ENCODE results near the gene DHRS2.
A peak's percentile ranks its signal among the peaks of the same experiment; 100 is the strongest.
"Not testable (repeated sequence)": the region's sequence is repeated elsewhere in the genome, so short reads cannot be mapped to it uniquely, and the experiment has no call there.

Gene DHRS2, protein sequence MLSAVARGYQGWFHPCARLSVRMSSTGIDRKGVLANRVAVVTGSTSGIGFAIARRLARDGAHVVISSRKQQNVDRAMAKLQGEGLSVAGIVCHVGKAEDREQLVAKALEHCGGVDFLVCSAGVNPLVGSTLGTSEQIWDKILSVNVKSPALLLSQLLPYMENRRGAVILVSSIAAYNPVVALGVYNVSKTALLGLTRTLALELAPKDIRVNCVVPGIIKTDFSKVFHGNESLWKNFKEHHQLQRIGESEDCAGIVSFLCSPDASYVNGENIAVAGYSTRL

GRCh38 chr14:23636317-23637211 is at the start of gene DHRS2:
TSS of gene DHRS2 (plus strand) at chr14:23636364. CDS start at chr14:23638865, 2,501 bp downstream.
- Histone ChIP-seq H3K4me1 (no peaks in the 10 kb centered on the region), H3K9me3 (no peaks in the 10 kb centered on the region; the same call in 1 of the 2 replicates), H3K4me3 (no peak within 1 kb of the TSS), H3K36me3 (replicated peaks) (no peaks in the 10 kb centered on the region), H3K27me3 (ENCODE audit: low read depth) (no peaks in the 10 kb centered on the region)
- in situ Hi-C loops (cut with MboI; ENCODE audit: low sequenced_read_pairs): no loop called here
- DNase-seq (ENCODE audit: low spot score in 2 of 2): no peak

DNA sequence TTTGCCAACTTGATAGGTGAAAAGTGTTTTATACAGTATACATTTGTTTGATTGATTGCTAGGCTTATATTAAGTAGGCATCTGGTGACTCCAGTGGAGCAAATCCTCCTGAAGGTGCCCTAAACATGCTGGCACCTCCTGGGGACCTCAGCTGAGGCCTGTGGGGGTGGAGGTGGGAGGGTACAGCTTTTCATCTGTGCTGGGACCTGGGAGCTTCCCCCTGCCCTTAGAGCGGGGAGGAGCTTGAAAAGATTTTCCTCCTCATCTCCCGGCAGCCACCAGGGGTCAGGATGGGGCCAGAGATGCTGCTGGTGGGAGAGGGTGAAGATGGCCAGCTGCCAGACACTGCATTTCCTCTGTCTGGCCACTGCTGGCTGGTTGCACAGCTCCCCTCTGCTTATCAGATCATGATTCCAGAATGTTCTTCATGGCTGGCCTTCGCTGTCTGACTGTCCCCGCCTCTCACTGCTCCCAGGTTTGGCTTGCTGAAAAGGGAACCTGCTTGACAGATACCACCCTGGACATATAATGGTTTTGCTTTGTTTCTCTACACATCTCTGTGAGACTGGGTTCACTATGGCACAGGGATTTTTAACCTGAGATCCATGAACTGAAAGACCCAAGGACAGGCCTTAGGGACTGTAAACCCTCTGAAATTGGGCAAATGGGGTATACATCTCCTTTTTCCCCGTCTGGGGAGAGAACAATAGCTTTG is 47.1 kb upstream of the DHRS2 start:
- peak; percentile 85 to 93 for DNase-seq (ENCODE audit: low spot score in 2 of 2)
- H3K27me3 ChIP-seq (ENCODE audit: low read depth): peaks cover 2% of the 10 kb centered on the region; the same call in 1 of the 2 replicates
- in situ Hi-C loops (cut with MboI; ENCODE audit: low sequenced_read_pairs): no loop called here
- H3K9me3 ChIP-seq: no peaks in the 10 kb centered on the region; the same call in 1 of the 2 replicates
- no peaks in the 10 kb centered on the region for H3K36me3 ChIP-seq (replicated peaks)
- H3K4me1 ChIP-seq: no peaks in the 10 kb centered on the region
- no peak overlapping the region for H3K4me3 ChIP-seq

DNA sequence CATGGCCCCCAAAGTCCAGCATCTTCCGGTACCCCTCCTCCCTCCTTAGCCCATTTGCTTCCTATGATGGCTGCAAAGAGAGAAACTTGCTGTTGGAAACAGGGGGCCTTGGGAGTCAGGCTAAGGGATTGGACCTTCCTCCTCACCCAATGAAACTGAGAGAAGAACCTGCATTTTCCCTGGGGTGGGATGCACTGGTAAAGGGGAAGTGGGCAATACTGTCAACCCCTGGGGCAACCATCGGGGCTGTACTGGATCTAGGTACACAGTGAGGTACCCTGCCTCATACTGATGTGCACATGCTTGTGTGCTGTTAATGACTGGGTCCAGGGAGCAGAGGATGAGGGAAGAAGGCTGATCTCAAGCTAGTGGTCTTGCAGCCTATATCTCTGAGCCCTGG is 46.6 kb upstream of the DHRS2 start:
- Histone ChIP-seq H3K4me3 (no peak overlapping the region), H3K9me3 (no peaks in the 10 kb centered on the region; the same call in 1 of the 2 replicates), H3K36me3 (replicated peaks) (no peaks in the 10 kb centered on the region), H3K27me3 (ENCODE audit: low read depth) (peaks cover 2% of the 10 kb centered on the region; the same call in 1 of the 2 replicates), H3K4me1 (no peaks in the 10 kb centered on the region)
- in situ Hi-C loops (cut with MboI; ENCODE audit: low sequenced_read_pairs): no loop called here
- DNase-seq (ENCODE audit: low spot score in 2 of 2): no peak

DNA sequence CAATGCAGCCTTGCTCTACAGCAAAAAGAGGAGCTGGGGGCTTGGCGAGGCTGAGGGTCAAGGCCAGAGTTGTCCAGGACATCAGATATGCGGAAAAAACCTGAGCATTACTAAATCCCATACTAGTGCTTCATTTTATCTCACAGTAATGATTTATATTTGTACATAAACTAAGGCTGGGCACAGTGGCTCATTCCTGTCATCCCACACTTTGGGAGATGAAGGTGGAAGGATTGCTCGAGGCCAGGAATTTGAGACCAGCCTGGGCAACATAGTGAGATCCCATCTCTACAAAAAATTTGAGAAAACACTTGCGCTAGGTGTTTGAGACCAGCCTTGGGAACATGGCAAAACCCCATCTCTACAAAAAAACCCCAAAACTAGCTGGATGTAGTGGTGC is 46.0 kb upstream of the DHRS2 start:
- peaks cover 2% of the 10 kb centered on the region; the same call in 1 of the 2 replicates for H3K27me3 ChIP-seq (ENCODE audit: low read depth)
- no peaks in the 10 kb centered on the region for H3K36me3 ChIP-seq (replicated peaks)
- in situ Hi-C loops (cut with MboI; ENCODE audit: low sequenced_read_pairs): no loop called here
- no peaks in the 10 kb centered on the region; the same call in 1 of the 2 replicates for H3K9me3 ChIP-seq
- DNase-seq (ENCODE audit: low spot score in 2 of 2): no peak
- no peaks in the 10 kb centered on the region for H3K4me1 ChIP-seq
- no peak overlapping the region for H3K4me3 ChIP-seq

DNA sequence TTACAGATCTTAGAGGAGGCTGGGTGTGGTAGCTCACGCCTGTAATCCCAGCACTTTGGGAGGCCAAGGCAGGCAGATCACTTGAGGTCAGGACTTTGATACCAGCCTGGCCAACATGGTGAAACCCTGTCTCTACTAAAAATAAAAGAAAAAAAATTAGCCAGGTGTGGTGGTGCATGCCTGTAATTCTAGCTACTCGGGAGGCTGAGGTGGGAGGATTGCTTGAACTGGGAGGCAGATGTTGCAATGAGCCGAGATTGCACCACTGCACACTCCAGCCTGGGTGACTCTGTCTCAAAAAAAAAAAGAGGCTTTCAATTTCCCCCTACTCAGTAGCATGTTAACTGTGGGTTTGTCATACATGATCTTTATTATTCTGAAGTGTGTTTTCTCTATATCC is 42.0 kb upstream of the DHRS2 start:
- H3K27me3 ChIP-seq (ENCODE audit: low read depth); H3K36me3 ChIP-seq (replicated peaks); in situ Hi-C loops (cut with MboI; ENCODE audit: low sequenced_read_pairs); H3K9me3 ChIP-seq; H3K4me1 ChIP-seq; DNase-seq (ENCODE audit: low spot score in 2 of 2); H3K4me3 ChIP-seq: not testable (repeated sequence)

- no peaks in the 10 kb centered on the region for H3K36me3 ChIP-seq (replicated peaks)
- H3K4me1 ChIP-seq: no peaks in the 10 kb centered on the region
- no peaks in the 10 kb centered on the region for H3K27me3 ChIP-seq (ENCODE audit: low read depth)
- in situ Hi-C loops (cut with MboI; ENCODE audit: low sequenced_read_pairs): no loop called here
- no peak for DNase-seq (ENCODE audit: low spot score in 2 of 2)
- no peak overlapping the region for H3K4me3 ChIP-seq
- H3K9me3 ChIP-seq: no peaks in the 10 kb centered on the region
These were observed 35.8 kb upstream of the DHRS2 start for GRCh38 chr14:23600322-23600707.

DNA sequence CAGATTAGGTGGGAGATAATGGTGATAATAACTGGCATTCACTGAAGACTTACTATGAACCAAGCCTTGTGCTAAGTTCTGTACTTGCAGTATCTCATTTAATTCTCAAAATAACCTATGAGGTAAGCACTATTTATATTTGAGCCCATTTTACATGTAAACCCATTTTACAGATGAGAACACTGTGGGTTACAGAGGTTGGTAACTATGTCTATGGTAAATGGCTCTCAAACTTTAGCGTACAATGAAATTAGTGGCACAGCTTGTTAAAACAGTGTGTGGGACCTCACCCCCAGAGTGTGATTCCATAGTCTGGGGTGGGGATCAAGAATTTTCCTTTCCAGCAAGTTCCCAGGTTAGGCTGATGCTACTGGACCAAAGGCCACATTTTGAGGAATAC is 35.4 kb upstream of the DHRS2 start:
- H3K9me3 ChIP-seq: no peaks in the 10 kb centered on the region
- no peak for DNase-seq (ENCODE audit: low spot score in 2 of 2)
- in situ Hi-C loops (cut with MboI; ENCODE audit: low sequenced_read_pairs): no loop called here
- H3K4me1 ChIP-seq: no peaks in the 10 kb centered on the region
- H3K36me3 ChIP-seq (replicated peaks): no peaks in the 10 kb centered on the region
- no peaks in the 10 kb centered on the region for H3K27me3 ChIP-seq (ENCODE audit: low read depth)
- no peak overlapping the region for H3K4me3 ChIP-seq

- in situ Hi-C loops (cut with MboI; ENCODE audit: low sequenced_read_pairs): no loop called here
- Histone ChIP-seq H3K27me3 (ENCODE audit: low read depth) (no peaks in the 10 kb centered on the region), H3K4me1 (no peaks in the 10 kb centered on the region), H3K36me3 (replicated peaks) (no peaks in the 10 kb centered on the region), H3K4me3 (no peak overlapping the region), H3K9me3 (no peaks in the 10 kb centered on the region)
- no peak for DNase-seq (ENCODE audit: low spot score in 2 of 2)
These were observed 34.7 kb upstream of the DHRS2 start for GRCh38 chr14:23601424-23601823.

- Histone ChIP-seq H3K27me3 (ENCODE audit: low read depth) (no peaks in the 10 kb centered on the region), H3K4me3 (no peak overlapping the region), H3K4me1 (no peaks in the 10 kb centered on the region), H3K9me3 (no peaks in the 10 kb centered on the region), H3K36me3 (replicated peaks) (no peaks in the 10 kb centered on the region)
- in situ Hi-C loops (cut with MboI; ENCODE audit: low sequenced_read_pairs): no loop called here
- DNase-seq (ENCODE audit: low spot score in 2 of 2): no peak
These were observed 34.4 kb upstream of the DHRS2 start for GRCh38 chr14:23601845-23602180.

DNA sequence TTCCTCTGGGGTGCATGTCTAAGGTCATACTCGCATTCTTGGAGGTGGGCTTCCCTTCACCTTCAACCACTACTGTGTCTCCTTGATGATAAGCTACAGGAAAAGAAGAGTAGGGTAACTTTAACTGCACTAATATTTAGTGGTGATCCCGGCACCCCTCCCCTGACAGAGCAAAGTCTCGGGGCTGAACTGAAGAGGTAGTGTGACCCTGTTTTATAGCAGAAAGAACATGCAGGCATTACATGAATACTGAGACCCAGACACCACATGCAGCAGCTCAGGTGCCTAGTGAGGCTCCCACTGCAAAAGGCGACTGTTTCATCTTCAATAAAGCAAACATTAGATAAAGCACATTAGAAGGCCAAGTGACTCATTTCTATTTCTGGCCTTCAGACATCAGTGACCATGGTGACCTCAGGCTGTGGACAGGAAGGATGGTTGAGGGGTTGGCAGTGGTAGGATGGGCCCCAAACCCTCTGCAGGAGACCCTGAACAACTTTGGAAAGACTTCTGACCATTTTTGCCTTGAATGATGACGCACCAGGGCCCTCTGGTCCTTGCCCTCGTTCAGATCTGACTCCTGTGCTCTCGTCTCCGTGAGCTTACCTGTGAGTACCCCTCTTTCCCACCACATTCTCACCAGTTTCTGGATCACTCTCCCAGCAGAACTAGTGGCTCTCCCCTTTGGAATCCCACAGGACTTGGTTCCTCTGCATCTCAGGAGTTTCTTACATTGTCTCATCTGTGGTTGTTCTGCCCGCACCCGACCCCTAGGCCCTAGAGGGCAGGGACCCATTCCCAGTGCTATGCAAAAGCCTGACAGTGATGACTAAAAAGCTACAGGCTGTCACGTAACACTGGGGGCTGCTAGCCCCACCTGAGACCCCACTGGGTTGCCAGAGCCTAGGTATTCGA is 33.7 kb upstream of the DHRS2 start:
- H3K4me3 ChIP-seq: no peak overlapping the region
- H3K9me3 ChIP-seq: no peaks in the 10 kb centered on the region
- H3K4me1 ChIP-seq: no peaks in the 10 kb centered on the region
- H3K36me3 ChIP-seq (replicated peaks): no peaks in the 10 kb centered on the region
- no peaks in the 10 kb centered on the region for H3K27me3 ChIP-seq (ENCODE audit: low read depth)
- in situ Hi-C loops (cut with MboI; ENCODE audit: low sequenced_read_pairs): no loop called here
- DNase-seq (ENCODE audit: low spot score in 2 of 2): no peak

- H3K4me1 ChIP-seq: no peaks in the 10 kb centered on the region
- no peaks in the 10 kb centered on the region for H3K36me3 ChIP-seq (replicated peaks)
- no peak overlapping the region for H3K4me3 ChIP-seq
- in situ Hi-C loops (cut with MboI; ENCODE audit: low sequenced_read_pairs): no loop called here
- H3K27me3 ChIP-seq (ENCODE audit: low read depth): no peaks in the 10 kb centered on the region
- DNase-seq (ENCODE audit: low spot score in 2 of 2): no peak
- no peaks in the 10 kb centered on the region for H3K9me3 ChIP-seq
These were observed 33.1 kb upstream of the DHRS2 start for GRCh38 chr14:23603103-23603502.

- no peak overlapping the region for H3K4me3 ChIP-seq
- no peaks in the 10 kb centered on the region for H3K27me3 ChIP-seq (ENCODE audit: low read depth)
- in situ Hi-C loops (cut with MboI; ENCODE audit: low sequenced_read_pairs): no loop called here
- no peaks in the 10 kb centered on the region for H3K36me3 ChIP-seq (replicated peaks)
- H3K4me1 ChIP-seq: no peaks in the 10 kb centered on the region
- DNase-seq (ENCODE audit: low spot score in 2 of 2): no peak
- H3K9me3 ChIP-seq: no peaks in the 10 kb centered on the region
These were observed 32.0 kb upstream of the DHRS2 start for GRCh38 chr14:23604148-23604547.

- no peak for DNase-seq (ENCODE audit: low spot score in 2 of 2)
- Histone ChIP-seq H3K4me1 (no peaks in the 10 kb centered on the region), H3K9me3 (no peaks in the 10 kb centered on the region), H3K27me3 (ENCODE audit: low read depth) (no peaks in the 10 kb centered on the region), H3K36me3 (replicated peaks) (no peaks in the 10 kb centered on the region), H3K4me3 (no peak overlapping the region)
- in situ Hi-C loops (cut with MboI; ENCODE audit: low sequenced_read_pairs): no loop called here
These were observed 31.4 kb upstream of the DHRS2 start for GRCh38 chr14:23604675-23605170.
